Fibroblast of lung (primary cell): Measurements from ENCODE around the gene PARG.
"Not testable (repeated sequence)": the region's sequence is repeated elsewhere in the genome, so short reads cannot be mapped to it uniquely, and the experiment has no call there.

Experiments
- EZH2 ChIP-seq: IDR thresholded peaks from 2 replicates; pipeline ENCODE4 v1.5.1; 2012; ENCODE audit warnings: low read length, control low read depth, mild to moderate bottlenecking; ENCODE audit errors: missing control alignments
- TF ChIP-seq, protein P1 (sequence below), 2 donors: IDR thresholded peaks in 1 of 2; conservative IDR thresholded peaks in 1 of 2; 1 replicate in 1 of 2; 2 replicates in 1 of 2; pipeline ENCODE4 v1.5.1; 2011 to 2012; ENCODE audit warnings: low read length in 2 of 2, control low read depth in 1 of 2, inconsistent platforms in 1 of 2, low read depth in 1 of 2, mild to moderate bottlenecking in 1 of 2

- not testable (repeated sequence) for TF ChIP-seq EZH2
- TF ChIP-seq, protein P1, sequence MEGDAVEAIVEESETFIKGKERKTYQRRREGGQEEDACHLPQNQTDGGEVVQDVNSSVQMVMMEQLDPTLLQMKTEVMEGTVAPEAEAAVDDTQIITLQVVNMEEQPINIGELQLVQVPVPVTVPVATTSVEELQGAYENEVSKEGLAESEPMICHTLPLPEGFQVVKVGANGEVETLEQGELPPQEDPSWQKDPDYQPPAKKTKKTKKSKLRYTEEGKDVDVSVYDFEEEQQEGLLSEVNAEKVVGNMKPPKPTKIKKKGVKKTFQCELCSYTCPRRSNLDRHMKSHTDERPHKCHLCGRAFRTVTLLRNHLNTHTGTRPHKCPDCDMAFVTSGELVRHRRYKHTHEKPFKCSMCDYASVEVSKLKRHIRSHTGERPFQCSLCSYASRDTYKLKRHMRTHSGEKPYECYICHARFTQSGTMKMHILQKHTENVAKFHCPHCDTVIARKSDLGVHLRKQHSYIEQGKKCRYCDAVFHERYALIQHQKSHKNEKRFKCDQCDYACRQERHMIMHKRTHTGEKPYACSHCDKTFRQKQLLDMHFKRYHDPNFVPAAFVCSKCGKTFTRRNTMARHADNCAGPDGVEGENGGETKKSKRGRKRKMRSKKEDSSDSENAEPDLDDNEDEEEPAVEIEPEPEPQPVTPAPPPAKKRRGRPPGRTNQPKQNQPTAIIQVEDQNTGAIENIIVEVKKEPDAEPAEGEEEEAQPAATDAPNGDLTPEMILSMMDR (conservative IDR thresholded peaks at IDR 0.05 in 1 of 2, IDR thresholded peaks at IDR 0.05 in 1 of 2; ENCODE audit: low read depth in 1 of 2, low read length in 2 of 2): not testable (repeated sequence)
Measured at GRCh38 chr10:49922041-49922440, 19.8 kb downstream of the PARG start.
